ENCODE results near the gene BABAM2. TPM values are rescaled to one million over a fixed set of nuclear protein-coding genes. Genes with fewer than 3 reads are reported as not detected.

Gene BABAM2
- total RNA-seq, 6 experiments from 2014 or later, result 17.1 to 39.4 (median 25.5) TPM

DNA sequence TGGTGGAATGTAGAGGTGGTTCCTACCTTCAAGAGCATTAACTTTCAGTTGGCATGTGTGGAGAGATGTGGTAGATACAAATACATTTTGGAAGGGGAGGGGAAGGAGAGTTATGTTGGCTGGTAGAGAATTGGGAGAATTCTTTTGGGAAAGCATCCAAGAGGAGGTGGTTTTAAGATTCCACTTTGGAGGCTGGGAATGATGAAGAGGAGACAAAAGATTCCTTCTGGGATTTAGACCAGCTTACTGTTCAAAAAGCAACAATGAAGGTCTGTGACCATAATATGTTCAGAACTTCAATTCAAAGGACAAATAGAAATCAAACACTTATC, 381.4 kb downstream of the BABAM2 start:
- no peak for TF ChIP-seq POLR2A (IDR thresholded peaks at IDR 0.05)
- TF ChIP-seq, protein P1, sequence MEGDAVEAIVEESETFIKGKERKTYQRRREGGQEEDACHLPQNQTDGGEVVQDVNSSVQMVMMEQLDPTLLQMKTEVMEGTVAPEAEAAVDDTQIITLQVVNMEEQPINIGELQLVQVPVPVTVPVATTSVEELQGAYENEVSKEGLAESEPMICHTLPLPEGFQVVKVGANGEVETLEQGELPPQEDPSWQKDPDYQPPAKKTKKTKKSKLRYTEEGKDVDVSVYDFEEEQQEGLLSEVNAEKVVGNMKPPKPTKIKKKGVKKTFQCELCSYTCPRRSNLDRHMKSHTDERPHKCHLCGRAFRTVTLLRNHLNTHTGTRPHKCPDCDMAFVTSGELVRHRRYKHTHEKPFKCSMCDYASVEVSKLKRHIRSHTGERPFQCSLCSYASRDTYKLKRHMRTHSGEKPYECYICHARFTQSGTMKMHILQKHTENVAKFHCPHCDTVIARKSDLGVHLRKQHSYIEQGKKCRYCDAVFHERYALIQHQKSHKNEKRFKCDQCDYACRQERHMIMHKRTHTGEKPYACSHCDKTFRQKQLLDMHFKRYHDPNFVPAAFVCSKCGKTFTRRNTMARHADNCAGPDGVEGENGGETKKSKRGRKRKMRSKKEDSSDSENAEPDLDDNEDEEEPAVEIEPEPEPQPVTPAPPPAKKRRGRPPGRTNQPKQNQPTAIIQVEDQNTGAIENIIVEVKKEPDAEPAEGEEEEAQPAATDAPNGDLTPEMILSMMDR (IDR thresholded peaks at IDR 0.05), result no peak
- no peaks in the 10 kb centered on the region for H3K27me3 ChIP-seq
- H3K36me3 ChIP-seq, result no peaks in the 10 kb centered on the region
- DNase-seq (no peak), ATAC-seq (no peak)
- H3K4me3 ChIP-seq, result no peak overlapping the region
- intact Hi-C loops (cut with DNase I), result no loop called here
- H3K4me1 ChIP-seq, result no peaks in the 10 kb centered on the region
- no peaks in the 10 kb centered on the region for H3K9me3 ChIP-seq
- no peak overlapping the region for H3K27ac ChIP-seq

DNA sequence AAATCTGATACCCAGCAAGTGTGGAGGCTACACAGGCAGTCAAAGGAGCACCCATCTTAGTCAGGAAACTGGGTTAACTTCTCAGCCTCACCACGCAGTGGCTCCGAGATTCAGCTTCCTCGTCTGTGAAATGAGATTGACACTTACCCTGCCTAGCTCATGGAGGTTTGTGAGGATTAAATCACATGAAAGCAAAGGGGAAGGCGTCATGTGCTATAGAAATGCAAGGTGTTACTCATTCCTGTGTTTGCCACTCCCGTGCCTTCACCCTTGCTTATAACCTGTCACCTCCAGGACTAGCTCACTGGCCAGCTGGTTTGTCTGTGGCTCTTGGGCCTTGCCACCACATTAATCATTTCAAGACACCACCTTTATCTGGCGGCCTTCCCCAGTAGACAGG, 383.2 kb downstream of the BABAM2 start:
- WGBS (ENCODE audit: insufficient coverage, low coverage, low lambda C conversion rate, missing lambda C conversion rate), result 89% methylated on average over 1 of the region's 6 CpGs
- H3K4me3 ChIP-seq, result no peak overlapping the region
- intact Hi-C loops (cut with DNase I), result no loop called here

DNA sequence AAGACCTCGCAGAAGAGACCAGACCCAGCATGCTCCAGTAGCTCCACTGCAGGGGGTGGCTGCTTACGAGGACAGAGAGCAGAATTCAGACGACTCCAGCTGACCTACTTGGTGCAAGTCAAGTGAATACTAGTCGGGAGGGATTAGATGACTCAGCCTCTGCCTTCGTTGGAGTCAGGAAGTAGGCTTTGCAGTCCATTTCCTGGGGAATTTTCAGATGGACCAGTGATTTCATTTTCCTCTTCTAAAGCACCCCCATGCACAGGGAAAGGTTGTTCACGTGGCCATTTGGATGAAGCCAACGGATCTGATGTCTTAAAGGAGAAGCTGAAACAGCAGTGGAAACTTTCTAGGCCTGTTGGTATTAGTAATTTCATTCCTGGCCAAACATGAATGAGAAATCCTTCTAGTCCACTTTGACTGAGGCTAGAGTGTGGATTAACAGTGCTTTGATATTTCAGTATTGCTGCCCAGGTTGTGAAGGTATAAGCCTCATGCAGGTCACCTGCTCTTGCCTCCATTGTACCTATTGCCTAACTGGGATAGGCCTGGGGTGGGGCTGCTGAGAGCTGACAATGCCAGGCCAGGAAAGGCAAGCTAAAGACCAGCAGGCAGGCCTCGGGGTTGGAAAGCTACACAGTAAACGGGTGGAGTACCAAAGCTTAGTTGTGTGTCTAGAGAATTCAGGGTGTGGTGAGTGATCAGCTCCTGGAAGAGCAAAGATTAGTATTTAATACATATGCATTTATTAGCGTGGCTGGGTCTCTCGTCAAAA, 384.6 kb downstream of the BABAM2 start:
- H3K4me3 ChIP-seq, result no peak overlapping the region
- H3K4me1 ChIP-seq, result no peaks in the 10 kb centered on the region
- H3K27ac ChIP-seq, result no peak overlapping the region
- intact Hi-C loops (cut with DNase I), result no loop called here
- no peaks in the 10 kb centered on the region for H3K36me3 ChIP-seq
- TF ChIP-seq, protein P1 (IDR thresholded peaks at IDR 0.05), result no peak
- TF ChIP-seq POLR2A (IDR thresholded peaks at IDR 0.05), result no peak
- DNase-seq (no peak), ATAC-seq (peak; percentile 45 to 83 (median 59))
- 70% methylated on average over 7 of the region's 11 CpGs for WGBS (ENCODE audit: insufficient coverage, low coverage, low lambda C conversion rate, missing lambda C conversion rate)
- no peaks in the 10 kb centered on the region for H3K9me3 ChIP-seq
- H3K27me3 ChIP-seq, result no peaks in the 10 kb centered on the region

More for the DNA sequence above, 383.2 kb downstream of the BABAM2 start:
- Histone ChIP-seq H3K36me3 (no peaks in the 10 kb centered on the region), H3K4me1 (no peaks in the 10 kb centered on the region), H3K27ac (no peak overlapping the region), H3K9me3 (no peaks in the 10 kb centered on the region), H3K27me3 (no peaks in the 10 kb centered on the region)
- DNase-seq (no peak), ATAC-seq (no peak)
- TF ChIP-seq, protein P1 (IDR thresholded peaks at IDR 0.05), result no peak
- no peak for TF ChIP-seq POLR2A (IDR thresholded peaks at IDR 0.05)

DNA sequence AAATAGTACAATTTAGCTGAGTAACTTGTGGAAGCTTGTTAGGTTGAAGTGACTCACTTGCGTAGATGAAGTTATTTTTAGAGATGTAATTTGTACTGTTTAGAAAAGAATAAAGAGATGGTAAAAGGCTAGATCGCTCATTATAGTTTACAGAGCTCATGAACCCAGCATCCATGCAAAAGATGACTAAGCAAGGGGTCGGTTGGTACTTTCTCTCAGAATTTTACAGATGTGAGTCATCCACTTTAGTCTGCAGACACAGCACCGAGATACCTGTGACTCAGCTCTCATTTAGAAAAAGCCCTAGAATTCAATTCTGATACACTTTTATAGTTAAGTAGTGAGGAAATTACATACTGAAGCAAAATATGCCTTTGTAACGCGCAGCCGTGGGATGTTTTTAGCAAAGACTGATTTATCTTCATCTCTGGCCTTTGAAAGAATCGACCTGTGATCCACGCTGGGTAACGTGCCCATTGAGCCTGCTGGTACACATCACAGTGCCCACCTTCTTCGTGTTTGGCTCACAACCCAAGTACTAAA, 385.6 kb downstream of the BABAM2 start:
- DNase-seq (no peak), ATAC-seq (peak in 1 of 4 donors; percentile 22)
- no peaks in the 10 kb centered on the region for H3K9me3 ChIP-seq
- WGBS (ENCODE audit: insufficient coverage, low coverage, low lambda C conversion rate, missing lambda C conversion rate), result 67% methylated on average over 11 of the region's 11 CpGs
- no peak overlapping the region for H3K4me3 ChIP-seq
- no peaks in the 10 kb centered on the region for H3K4me1 ChIP-seq
- TF ChIP-seq, protein P1 (IDR thresholded peaks at IDR 0.05), result no peak
- TF ChIP-seq POLR2A (IDR thresholded peaks at IDR 0.05), result no peak
- no peaks in the 10 kb centered on the region for H3K36me3 ChIP-seq
- intact Hi-C loops (cut with DNase I), result no loop called here
- no peak overlapping the region for H3K27ac ChIP-seq
- H3K27me3 ChIP-seq, result no peaks in the 10 kb centered on the region

Measured in right lobe of liver (tissue), 6 donors.